Mesodermal cell (in vitro differentiated cells): ENCODE data around the gene ABCD1.
"Not testable (repeated sequence)": the region's sequence is repeated elsewhere in the genome, so short reads cannot be mapped to it uniquely, and the experiment has no call there.

Experiments used
- H3K27ac ChIP-seq: 2 replicates; pipeline ENCODE4 v1.7.0; 2013; ENCODE audit warnings: mild to moderate bottlenecking, low read depth, low read length, moderate library complexity; ENCODE audit not compliant: severe bottlenecking
- H3K36me3 ChIP-seq: 2 replicates; pipeline ENCODE4 v1.7.1; 2013; ENCODE audit warnings: mild to moderate bottlenecking, low read length, moderate library complexity; ENCODE audit not compliant: control insufficient read depth, insufficient read depth
- H3K4me1 ChIP-seq: one replicate; pipeline ENCODE4 v1.7.1; 2013; ENCODE audit warnings: mild to moderate bottlenecking, low read length; ENCODE audit not compliant: insufficient read depth, control insufficient read depth, poor library complexity, severe bottlenecking
- H3K4me3 ChIP-seq: 2 replicates; pipeline ENCODE4 v1.7.0; 2013; ENCODE audit warnings: low read length, control low read depth, mild to moderate bottlenecking; ENCODE audit not compliant: insufficient read depth, poor library complexity, severe bottlenecking; ENCODE audit errors: extremely low read depth
- H3K9me3 ChIP-seq: 2 replicates; pipeline ENCODE4 v1.7.1; 2013; ENCODE audit warnings: mild to moderate bottlenecking, low read length, moderate library complexity; ENCODE audit not compliant: control insufficient read depth
- WGBS, 2 experiments: methylation state at CpG; one replicate each; pipeline ENCODE4 v1.1.5; 2013; ENCODE audit warnings: missing lambda C conversion rate in 2 of 2; ENCODE audit not compliant: insufficient coverage in 2 of 2; 5-methylcytosine and 5-hydroxymethylcytosine counted together

The ABCD1 gene

DNA sequence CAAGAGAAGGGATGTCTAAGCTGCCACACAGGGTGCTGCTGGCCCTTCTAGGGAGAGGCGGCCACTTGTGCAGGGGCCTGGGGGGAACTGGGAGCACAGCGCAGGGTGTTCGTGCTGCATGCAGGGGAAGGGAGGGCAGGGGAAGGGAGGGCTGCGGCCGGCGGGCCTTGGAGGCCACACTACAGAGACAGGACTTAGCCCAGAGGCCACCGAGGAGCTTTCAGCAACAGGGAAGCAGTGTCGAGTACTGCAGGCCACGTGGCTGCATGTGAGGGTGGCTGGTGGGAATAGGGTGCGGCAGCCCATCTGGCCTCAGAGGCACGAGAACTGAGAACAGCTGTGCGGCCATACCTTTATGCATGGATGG lies 20.4 kb downstream of the ABCD1 start:
- H3K27ac ChIP-seq, H3K36me3 ChIP-seq, H3K9me3 ChIP-seq, H3K4me1 ChIP-seq, H3K4me3 ChIP-seq: not testable (repeated sequence)
- WGBS, 2 experiments = 85 to 100% methylated on average over 2 to 6 of the region's 12 CpGs

DNA sequence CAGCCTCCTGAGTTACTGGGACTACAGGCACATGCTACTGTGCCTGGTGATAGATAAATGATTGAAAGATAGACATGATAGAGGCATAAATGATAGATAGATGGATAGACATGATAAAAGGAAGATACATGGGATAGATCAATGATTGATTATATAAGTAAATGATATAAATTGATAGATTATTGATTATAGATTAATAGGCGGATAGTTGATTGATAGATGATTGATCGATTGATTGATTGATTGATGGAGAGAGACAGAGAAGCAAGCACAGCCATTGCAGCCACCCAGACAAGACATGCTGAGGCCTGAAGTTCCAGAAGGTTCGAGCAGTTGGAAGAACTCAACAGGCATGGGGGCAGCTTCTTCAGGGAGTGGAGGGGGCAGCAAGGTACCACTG lies 21.7 kb downstream of the ABCD1 start:
- H3K4me1 ChIP-seq = no peaks in the 10 kb centered on the region
- H3K9me3 ChIP-seq = no peaks in the 10 kb centered on the region
- no peak overlapping the region for H3K4me3 ChIP-seq
- 92 to 100% methylated on average over 2 to 3 of the region's 3 CpGs for WGBS, 2 experiments
- no peaks in the 10 kb centered on the region for H3K36me3 ChIP-seq
- H3K27ac ChIP-seq = no peak overlapping the region

DNA sequence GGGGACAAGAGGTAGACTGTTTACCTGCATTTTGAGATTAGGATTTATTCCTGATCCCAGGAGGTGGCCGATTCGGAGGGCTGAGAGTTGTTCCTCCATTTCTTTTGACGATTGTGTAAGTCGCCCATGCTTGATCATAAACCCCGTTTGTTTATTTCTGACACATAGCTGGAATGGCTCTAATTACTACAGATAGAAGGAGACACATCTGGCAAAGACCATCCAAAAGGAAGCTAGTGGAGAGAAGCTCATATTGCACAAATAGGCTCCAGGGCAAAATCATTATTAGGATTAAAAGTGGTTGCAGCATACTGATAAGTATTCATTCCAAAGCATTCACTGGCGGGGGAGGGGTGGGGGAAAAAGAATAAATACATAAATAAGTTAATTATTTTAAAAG lies 22.3 kb downstream of the ABCD1 start:
- not testable (repeated sequence) for H3K27ac ChIP-seq, H3K4me3 ChIP-seq, H3K4me1 ChIP-seq, H3K36me3 ChIP-seq, H3K9me3 ChIP-seq
- 83 to 100% methylated on average over 1 to 2 of the region's 6 CpGs for WGBS, 2 experiments

DNA sequence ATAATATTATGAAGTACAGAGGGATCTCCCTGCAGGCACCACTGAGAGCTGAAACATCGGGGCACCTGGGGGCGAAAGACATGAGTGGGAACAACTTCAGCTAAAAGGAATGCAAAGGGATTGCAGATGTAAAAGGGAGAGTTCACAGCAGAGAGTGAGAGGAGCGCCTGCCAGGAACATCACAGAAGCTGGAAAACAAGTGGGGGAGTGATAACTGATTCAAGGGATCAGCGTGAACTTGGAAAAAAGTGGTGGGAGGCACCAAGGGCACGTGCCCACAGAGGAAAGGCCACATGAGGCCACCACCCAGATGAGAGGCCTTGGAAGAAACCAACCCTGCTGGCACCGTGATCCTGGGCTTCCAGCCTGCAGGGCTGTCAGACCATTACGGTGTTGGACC lies 24.4 kb downstream of the ABCD1 start:
- H3K36me3 ChIP-seq, H3K4me3 ChIP-seq, H3K4me1 ChIP-seq, H3K9me3 ChIP-seq, H3K27ac ChIP-seq: not testable (repeated sequence)
- 76 to 91% methylated on average over 4 to 6 of the region's 7 CpGs for WGBS, 2 experiments

DNA sequence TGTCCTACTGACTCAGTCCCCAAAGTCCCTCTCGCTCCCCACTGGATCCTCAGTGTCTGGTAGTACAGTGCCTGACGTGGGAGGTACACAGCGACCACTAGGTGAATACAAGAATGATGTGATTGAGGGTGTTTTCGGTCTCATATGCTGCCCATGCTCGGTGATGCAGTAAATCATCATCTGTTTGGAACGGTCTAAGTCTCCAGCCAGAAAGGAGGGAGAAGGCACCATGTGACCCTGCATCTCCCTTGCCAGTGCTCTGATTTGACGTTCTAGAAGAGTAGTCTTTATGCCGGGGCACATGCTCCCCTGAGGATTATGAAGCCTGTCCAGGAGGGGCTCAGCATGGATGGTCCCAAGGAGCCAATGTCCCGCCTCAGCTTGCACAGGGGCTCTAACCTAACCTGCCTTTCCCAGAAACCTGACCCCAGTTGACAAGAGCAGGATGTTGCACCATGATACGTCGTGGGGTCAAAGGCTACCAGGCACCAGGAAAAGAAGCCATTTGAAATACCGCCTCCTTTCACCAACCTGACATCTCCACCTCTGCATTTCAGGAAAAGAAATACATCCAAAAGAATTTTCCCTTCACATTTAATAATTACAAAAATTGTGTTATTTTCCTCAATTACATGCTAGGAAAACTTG lies 25.6 kb downstream of the ABCD1 start:
- 80 to 90% methylated on average over 2 to 5 of the region's 12 CpGs for WGBS, 2 experiments
- no peak overlapping the region for H3K27ac ChIP-seq
- H3K9me3 ChIP-seq = no peaks in the 10 kb centered on the region
- H3K4me3 ChIP-seq = no peak overlapping the region
- no peaks in the 10 kb centered on the region for H3K4me1 ChIP-seq
- no peaks in the 10 kb centered on the region for H3K36me3 ChIP-seq

DNA sequence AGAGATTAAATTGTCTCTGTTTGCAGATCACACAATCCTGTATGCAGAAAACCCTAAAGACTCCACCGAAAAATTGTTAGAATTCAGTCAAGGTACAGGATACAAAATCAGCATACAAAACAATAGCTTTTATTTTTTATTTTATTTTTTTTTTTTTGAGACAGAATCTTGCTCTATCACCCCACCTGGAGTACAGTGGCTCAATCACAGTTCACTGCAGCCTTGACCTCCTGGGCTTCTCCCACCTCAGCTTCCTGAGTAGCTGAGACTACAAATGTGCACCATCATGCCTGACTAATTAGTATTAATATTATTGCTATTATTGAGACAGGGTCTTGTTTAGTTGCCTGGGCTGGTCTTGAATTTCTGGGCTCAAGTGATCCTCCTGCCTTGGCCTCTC lies 30.5 kb downstream of the ABCD1 start:
- Histone ChIP-seq H3K4me3 (no peak overlapping the region), H3K27ac (no peak overlapping the region), H3K9me3 (no peaks in the 10 kb centered on the region), H3K36me3 (no peaks in the 10 kb centered on the region), H3K4me1 (no peaks in the 10 kb centered on the region)
- WGBS, 2 experiments = no CpG with 5 or more reads among the region's 1 CpG

DNA sequence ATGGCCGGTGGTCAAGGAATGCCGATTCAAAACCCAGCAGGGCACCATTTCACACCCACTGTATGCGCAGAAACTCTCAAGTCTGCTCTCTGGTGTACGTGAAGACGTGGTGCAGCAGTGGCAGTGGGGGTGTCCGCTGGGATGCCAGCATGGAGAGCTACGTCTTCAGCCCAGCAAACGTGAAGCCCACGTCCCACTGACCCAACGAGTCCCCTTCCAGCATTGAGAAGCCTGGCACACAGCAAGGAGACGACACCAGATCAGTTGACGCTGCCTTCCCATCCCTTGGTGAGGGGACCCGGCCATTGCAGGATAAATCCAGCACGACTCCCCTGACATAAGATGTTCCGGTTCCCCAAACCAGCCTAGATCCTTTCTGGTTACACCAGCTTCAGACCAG lies 37.2 kb downstream of the ABCD1 start:
- H3K4me1 ChIP-seq = peaks cover 7% of the 10 kb centered on the region
- WGBS, 2 experiments = 81 to 85% methylated on average over 5 to 7 of the region's 15 CpGs

DNA sequence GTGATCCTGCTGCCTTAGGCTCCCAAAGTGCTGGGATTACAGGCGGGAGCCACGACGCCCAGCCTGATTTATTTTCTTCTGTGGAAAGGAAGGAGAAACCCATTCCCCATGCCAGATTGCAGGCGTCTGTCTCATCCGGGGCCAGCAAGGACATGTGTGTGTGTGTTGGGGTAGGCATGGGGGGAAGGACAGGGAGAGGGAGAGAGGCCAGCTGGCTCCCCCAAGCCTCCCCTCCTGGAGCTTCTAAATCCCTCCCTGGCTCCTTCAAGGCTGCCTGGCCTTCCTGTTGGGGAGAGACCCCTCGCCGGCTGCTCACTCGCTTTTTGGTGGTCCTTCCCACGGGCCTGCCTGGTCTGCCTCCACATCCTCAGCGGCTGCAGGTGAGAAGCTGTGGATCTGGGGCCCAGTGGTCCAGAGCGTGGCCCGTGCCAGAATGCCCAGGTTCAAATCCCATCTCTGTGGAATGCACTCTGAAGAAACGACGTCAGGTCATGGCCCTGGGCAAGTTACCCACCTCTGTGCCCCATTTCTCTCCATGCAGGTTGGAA lies 38.0 kb downstream of the ABCD1 start:
- no peaks in the 10 kb centered on the region for H3K9me3 ChIP-seq
- peaks cover 7% of the 10 kb centered on the region for H3K4me1 ChIP-seq
- no peaks in the 10 kb centered on the region for H3K36me3 ChIP-seq
- no peak overlapping the region for H3K4me3 ChIP-seq
- no peak overlapping the region for H3K27ac ChIP-seq
- WGBS, 2 experiments = 98 to 100% methylated on average over 6 to 7 of the region's 14 CpGs

More for the DNA sequence above, 37.2 kb downstream of the ABCD1 start:
- H3K9me3 ChIP-seq = no peaks in the 10 kb centered on the region
- H3K27ac ChIP-seq = no peak overlapping the region
- no peak overlapping the region for H3K4me3 ChIP-seq
- no peaks in the 10 kb centered on the region for H3K36me3 ChIP-seq

DNA sequence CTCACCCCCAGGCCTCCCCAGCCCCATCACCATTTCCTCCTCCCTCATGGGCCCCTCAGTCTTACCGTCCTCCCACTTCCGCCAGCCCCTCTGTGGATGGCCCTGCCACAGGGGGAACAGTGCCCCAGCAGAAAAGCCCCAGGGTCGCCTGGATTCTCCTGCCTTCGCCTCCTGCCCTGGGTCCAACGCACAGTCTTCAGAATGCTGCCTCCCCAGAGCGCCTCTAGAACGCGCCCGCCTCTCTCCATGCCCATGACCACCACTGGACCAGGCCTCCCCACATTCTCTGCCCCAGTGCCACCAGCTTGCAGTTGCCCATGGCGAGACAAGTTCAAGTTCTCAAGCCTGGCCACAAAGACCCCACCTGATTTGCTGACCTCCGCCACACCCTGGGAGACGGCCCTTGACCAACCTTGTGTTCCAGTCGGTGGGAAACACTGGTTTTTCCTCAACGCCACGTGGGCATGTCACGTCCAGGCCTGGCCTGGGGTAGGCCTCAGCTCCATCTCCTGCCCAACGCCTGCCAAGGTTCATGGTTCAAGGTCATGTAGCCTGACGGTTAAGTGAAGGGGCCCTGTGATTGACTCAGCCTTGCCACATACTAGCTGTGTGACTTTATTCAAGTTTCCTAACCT lies 38.8 kb downstream of the ABCD1 start:
- H3K4me3 ChIP-seq = no peak overlapping the region
- no peak overlapping the region for H3K27ac ChIP-seq
- peaks cover 7% of the 10 kb centered on the region for H3K4me1 ChIP-seq
- no peaks in the 10 kb centered on the region for H3K36me3 ChIP-seq
- H3K9me3 ChIP-seq = no peaks in the 10 kb centered on the region
- WGBS, 2 experiments = 89 to 90% methylated on average over 5 to 14 of the region's 18 CpGs

DNA sequence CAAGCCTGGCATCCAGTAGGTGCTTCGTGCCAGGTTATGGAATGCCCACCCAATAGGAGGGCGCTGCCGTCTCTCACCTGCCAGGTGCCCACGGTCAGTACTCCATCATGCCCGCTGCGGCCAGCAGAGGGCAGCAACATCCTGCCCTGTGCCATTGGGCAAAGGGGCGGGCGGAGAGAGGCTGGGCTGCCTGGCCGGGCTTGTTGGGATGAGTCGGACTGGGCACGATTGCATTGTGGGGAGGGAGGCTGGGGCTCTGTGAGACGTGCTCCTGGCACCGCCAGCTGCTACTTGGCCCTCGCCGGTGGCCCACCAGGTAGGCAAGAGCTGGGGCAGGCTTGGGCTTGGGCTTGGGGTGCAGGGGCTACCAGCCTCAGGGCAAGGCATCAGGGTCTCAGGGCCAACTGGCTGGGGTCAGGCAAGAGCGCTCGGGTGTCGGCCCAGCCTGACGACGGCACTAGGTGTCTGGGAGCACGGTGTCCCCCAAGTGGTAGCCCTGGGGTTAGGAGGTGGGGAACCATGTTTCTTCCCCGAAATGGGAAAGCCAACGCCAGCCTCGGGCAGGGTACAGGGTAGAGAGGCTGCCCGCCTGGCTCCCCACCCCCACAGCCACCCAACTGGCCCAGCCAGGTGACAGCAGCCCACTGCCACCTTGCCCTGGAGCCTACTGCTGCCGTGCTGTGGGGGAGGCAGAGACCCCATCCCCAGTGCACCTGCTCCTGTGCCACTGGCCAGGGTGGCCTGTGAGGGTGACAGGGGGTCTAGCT lies 39.5 kb downstream of the ABCD1 start, which contains the start of gene PLXNB3:
TSS of gene PLXNB3 (plus strand) at position 261 of the 767 bp plus-strand sequence. CDS start 1,287 bp downstream, outside the sequence.
- H3K36me3 ChIP-seq = no peaks in the 10 kb centered on the region
- peaks cover 7% of the 10 kb centered on the region for H3K4me1 ChIP-seq
- no peaks in the 10 kb centered on the region for H3K9me3 ChIP-seq
- no peak within 1 kb of the TSS for H3K4me3 ChIP-seq
- WGBS, 2 experiments = 49 to 50% methylated on average over 9 to 10 of the region's 26 CpGs
- H3K27ac ChIP-seq = no peak within 1 kb of the TSS
